Measurements from ENCODE around the gene TAS2R3. TPM values are rescaled to one million over a fixed set of nuclear protein-coding genes. Genes with fewer than 3 reads are reported as not detected.

The TAS2R3 gene, protein sequence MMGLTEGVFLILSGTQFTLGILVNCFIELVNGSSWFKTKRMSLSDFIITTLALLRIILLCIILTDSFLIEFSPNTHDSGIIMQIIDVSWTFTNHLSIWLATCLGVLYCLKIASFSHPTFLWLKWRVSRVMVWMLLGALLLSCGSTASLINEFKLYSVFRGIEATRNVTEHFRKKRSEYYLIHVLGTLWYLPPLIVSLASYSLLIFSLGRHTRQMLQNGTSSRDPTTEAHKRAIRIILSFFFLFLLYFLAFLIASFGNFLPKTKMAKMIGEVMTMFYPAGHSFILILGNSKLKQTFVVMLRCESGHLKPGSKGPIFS
- total RNA-seq: 1 to 10 TPM in 7 of 8 experiments, under 1 TPM in 1; 0.46 to 2.7 (median 1.8) TPM

DNA sequence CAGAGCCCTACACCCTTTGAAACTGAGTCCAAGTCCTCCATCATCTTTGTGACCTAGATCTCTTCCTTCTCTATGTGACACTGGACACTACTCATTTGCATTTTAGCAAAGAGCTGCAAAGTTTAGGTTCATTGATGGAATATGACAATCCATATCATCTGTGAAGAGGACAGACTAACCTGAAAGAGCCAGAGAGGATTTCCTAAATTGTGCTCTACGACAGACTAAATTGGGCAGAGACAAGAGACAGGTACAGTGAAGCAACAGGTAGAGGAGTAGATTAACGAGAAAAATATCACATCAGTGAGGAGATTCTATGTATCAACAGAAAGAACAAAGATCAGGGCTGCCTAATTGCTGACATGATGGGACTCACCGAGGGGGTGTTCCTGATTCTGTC, at the start of gene TAS2R3:
TSS of gene TAS2R3 (plus strand) at position 301 of the 400 bp plus-strand sequence. CDS start at position 363, 62 bp downstream.
- no peak within 1 kb of the TSS for H3K27ac ChIP-seq
- no peak within 1 kb of the TSS for H3K4me3 ChIP-seq
- in situ Hi-C loops (cut with MboI; ENCODE audit: low pct_unique_long_range_greater_than_20kb in 2 of 9, low sequenced_read_pairs in 9 of 9, unreplicated experiment in 9 of 9): no loop called here
- 69 to 100% (median 100%) methylated on average over 1 to 3 of the region's 3 CpGs; no CpG with 5 or more reads in 2 of the 10 experiments for WGBS, 10 experiments
- no peak for ATAC-seq (replicated peaks in 6 of 8)
- H3K4me1 ChIP-seq (replicated peaks in 1 of 2): no peaks in the 10 kb centered on the region

DNA sequence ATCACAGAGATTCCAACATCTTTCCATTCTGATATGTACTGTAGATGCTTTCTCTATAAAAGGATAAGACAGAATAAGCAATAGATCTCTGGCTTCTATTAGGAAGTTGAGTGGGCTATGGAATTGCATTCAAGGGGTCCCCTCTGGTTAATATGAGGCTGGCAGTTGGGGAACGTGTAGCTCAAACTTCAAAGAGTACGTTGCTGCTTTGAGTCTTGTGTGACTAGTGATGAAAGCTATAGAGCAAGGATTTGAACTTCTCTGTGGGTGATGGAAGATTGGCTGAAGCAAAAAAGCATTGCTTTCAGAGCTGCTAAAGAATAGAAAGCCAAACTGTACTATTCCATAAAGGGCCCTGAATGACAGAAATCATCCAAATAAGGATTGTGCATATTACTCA, 49.3 kb upstream of the TAS2R3 start:
- Histone ChIP-seq H3K27ac (no peak overlapping the region), H3K4me1 (replicated peaks in 1 of 2) (no peaks in the 10 kb centered on the region), H3K4me3 (no peak overlapping the region)
- in situ Hi-C loops (cut with MboI; ENCODE audit: low pct_unique_long_range_greater_than_20kb in 2 of 9, low sequenced_read_pairs in 9 of 9, unreplicated experiment in 9 of 9): no loop called here
- 0 to 100% (median 59%) methylated on average over 1 to 2 of the region's 2 CpGs; no CpG with 5 or more reads in 4 of the 10 experiments for WGBS, 10 experiments
- no peak for ATAC-seq (replicated peaks in 6 of 8)

DNA sequence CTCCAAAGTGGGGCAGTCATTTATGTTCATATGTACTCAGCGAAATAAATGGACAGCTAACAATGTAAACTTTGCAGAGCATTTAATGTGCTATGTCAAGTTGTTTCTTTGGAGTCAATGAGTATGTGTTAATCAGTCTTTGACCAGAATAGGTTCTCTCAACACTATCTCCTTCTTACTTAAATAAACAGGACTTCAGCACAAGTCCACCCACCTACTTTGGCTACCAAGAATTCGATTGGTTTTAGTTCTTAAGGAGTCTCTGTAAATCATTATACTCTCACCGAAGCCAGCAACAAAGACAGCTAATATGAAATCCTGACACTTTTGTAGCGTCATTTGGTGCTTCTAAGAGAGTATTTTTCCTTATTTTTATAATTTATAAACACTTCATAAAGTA, 48.9 kb upstream of the TAS2R3 start:
- ATAC-seq (replicated peaks in 6 of 8): no peak
- in situ Hi-C loops (cut with MboI; ENCODE audit: low pct_unique_long_range_greater_than_20kb in 2 of 9, low sequenced_read_pairs in 9 of 9, unreplicated experiment in 9 of 9): no loop called here
- no peak overlapping the region for H3K4me3 ChIP-seq
- H3K4me1 ChIP-seq (replicated peaks in 1 of 2): no peaks in the 10 kb centered on the region
- no peak overlapping the region for H3K27ac ChIP-seq
- 16 to 65% (median 50%) methylated on average over 1 to 4 of the region's 4 CpGs; no CpG with 5 or more reads in 2 of the 10 experiments for whole genome bisulfite sequencing, 10 experiments

DNA sequence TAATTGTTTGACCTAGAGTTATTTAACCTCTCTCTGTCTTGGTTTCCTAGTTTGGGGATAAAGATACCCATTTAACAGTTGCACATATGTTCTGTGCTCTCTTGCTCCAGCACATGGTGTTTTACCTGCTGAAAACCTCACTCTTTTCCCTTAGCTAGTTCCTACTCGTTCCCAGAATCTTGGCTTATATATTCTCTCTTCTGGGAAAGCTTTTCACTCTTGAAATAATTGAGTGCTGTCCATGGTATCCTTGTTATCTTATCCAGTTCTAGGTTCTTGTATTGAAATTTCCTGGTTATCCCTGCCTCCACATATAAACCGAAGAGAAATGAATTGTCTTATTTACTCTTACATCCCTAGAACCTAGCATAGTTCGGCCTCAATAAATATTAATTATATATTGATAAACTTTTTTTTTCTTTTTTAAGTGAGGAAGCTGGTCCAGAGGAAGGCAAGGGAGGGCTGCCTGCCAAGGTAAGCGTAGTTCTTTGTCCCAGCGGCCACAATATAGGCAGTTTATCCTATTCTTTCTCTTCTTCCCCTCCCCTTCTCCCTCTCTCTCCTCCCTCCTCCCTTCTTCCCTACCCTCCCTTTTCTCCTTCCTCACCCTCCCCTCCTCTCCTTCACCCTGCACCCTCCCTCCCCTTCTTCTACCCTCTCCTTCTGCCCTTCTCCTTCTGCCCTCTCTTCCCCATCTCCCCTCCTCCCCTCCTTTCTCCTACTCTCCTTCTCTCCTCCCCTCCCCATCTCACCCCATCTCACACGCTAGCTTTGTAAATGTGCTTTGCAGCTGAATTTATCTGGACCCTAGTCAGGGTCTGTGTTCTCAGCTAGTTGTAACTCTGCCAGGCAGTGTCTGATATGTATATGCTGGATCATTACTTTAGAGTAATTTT, 47.9 kb upstream of the TAS2R3 start:
- in situ Hi-C loops (cut with MboI; ENCODE audit: low pct_unique_long_range_greater_than_20kb in 2 of 9, low sequenced_read_pairs in 9 of 9, unreplicated experiment in 9 of 9): no loop called here
- 0 to 83% (median 60%) methylated on average over 1 to 5 of the region's 6 CpGs for WGBS, 10 experiments
- no peak for ATAC-seq (replicated peaks in 6 of 8)
- Histone ChIP-seq H3K4me3 (no peak overlapping the region), H3K4me1 (replicated peaks in 1 of 2) (no peaks in the 10 kb centered on the region), H3K27ac (no peak overlapping the region)

DNA sequence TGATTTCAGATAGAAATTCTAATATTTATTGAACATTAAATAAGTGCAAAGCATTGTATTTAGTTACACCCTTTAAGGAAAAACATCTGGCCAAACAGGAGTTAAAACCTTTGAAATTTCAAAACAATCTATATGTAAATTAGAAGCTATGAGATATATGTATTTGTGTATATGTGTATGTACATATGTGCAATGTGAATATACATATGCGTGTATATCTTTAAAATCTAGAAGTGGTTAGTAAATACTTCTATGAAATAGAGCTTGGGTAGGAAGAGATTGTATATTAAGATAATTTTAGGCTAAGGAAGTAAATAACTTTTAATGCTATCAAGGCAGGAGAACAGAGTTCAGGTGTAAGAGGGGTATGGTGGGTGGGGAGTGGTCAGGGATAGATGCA, 46.4 kb upstream of the TAS2R3 start:
- in situ Hi-C loops (cut with MboI; ENCODE audit: low pct_unique_long_range_greater_than_20kb in 2 of 9, low sequenced_read_pairs in 9 of 9, unreplicated experiment in 9 of 9): no loop called here
- no peak overlapping the region for H3K4me3 ChIP-seq
- no peak overlapping the region for H3K27ac ChIP-seq
- no peaks in the 10 kb centered on the region for H3K4me1 ChIP-seq (replicated peaks in 1 of 2)
- ATAC-seq (replicated peaks in 6 of 8): peak in 1 of 8 experiments; percentile 97
- WGBS, 10 experiments: 0 to 100% (median 91%) methylated on average over 1 of the region's 1 CpG; no CpG with 5 or more reads in 1 of the 10 experiments

DNA sequence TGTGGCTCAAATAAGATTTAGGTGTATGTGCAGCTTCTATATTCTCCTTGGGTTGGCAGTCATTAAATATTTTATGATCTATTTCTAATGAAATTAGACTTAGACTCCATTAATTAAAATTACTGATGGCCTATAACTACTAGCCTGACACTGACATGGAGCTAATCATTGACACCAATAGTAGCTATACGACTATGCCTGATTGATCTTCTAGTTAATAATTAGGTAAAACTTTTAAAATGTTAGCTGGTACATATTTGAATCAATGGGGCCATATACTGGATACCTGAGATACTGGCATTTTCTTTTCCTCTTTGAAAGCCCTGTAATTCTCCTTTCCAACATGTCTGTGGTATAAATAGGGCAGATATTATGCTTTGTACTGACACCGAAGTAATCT, 41.4 kb upstream of the TAS2R3 start:
- 10 to 83% (median 60%) methylated on average over 1 to 2 of the region's 2 CpGs; no CpG with 5 or more reads in 4 of the 10 experiments for WGBS, 10 experiments
- Histone ChIP-seq H3K4me3 (no peak overlapping the region), H3K4me1 (replicated peaks in 1 of 2) (no peaks in the 10 kb centered on the region), H3K27ac (no peak overlapping the region)
- in situ Hi-C loops (cut with MboI; ENCODE audit: low pct_unique_long_range_greater_than_20kb in 2 of 9, low sequenced_read_pairs in 9 of 9, unreplicated experiment in 9 of 9): no loop called here
- no peak for ATAC-seq (replicated peaks in 6 of 8)

DNA sequence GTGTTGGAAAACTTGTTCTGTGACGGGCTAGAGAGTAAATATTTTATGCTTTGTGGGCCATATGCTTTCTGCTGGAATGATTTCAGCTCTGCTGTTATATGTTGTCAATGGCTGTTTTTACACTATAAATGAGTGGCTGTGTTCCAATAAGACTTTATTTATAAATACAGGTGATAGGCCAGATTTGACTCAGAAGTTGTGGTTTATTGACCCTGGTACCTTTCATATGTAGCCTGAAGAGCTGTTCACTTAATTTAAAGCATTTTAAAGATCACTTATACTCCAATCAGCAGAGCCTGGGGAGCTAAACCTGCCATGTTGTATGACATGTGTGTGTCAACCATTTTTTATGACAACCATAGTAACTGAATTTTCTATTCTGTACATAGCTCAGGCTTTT, 34.9 kb upstream of the TAS2R3 start:
- ATAC-seq (replicated peaks in 6 of 8): no peak
- H3K4me1 ChIP-seq (replicated peaks in 1 of 2): no peaks in the 10 kb centered on the region
- no peak overlapping the region for H3K4me3 ChIP-seq
- in situ Hi-C loops (cut with MboI; ENCODE audit: low pct_unique_long_range_greater_than_20kb in 2 of 9, low sequenced_read_pairs in 9 of 9, unreplicated experiment in 9 of 9): no loop called here
- 70 to 90% methylated on average over 1 of the region's 1 CpG; no CpG with 5 or more reads in 8 of the 10 experiments for WGBS, 10 experiments
- no peak overlapping the region for H3K27ac ChIP-seq

DNA sequence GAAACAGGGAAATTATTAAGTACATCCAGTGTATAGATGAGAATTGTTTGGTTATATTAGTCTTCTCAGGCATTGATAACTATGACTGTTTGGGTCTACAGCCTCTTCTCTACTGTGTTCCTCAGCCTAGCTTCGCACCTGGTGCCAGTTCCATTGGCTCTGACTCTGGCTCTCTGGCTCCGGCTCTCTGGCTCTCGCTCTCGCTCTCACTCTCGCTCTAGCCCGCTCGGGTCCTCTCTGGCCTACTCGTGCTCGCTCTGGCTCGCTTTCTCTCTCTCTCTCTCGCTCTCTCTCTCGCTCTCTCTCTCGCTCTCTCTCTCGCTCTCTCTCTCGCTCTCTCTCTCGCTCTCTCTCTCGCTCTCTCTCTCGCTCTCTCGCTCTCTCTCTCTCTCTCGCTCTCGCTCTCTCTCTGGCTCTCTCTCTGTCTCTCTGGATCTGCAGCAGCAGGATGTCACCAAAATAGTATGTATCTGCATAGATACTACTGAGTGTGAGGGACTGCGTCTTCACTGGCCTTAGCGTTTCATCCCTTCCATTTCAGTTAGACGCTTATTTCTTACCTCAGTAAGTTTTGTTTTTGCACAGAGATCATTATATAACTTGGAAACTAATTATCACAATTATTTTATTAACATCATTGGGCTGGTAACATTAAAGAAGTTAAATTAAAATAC, 32.3 kb upstream of the TAS2R3 start:
- in situ Hi-C loops (cut with MboI; ENCODE audit: low pct_unique_long_range_greater_than_20kb in 2 of 9, low sequenced_read_pairs in 9 of 9, unreplicated experiment in 9 of 9): no loop called here
- 52 to 92% (median 81%) methylated on average over 2 to 18 of the region's 24 CpGs; no CpG with 5 or more reads in 1 of the 10 experiments for WGBS, 10 experiments
- H3K4me3 ChIP-seq: no peak overlapping the region
- no peaks in the 10 kb centered on the region for H3K4me1 ChIP-seq (replicated peaks in 1 of 2)
- H3K27ac ChIP-seq: no peak overlapping the region
- peak in 1 of 8 experiments; percentile 60 for ATAC-seq (replicated peaks in 6 of 8)

DNA sequence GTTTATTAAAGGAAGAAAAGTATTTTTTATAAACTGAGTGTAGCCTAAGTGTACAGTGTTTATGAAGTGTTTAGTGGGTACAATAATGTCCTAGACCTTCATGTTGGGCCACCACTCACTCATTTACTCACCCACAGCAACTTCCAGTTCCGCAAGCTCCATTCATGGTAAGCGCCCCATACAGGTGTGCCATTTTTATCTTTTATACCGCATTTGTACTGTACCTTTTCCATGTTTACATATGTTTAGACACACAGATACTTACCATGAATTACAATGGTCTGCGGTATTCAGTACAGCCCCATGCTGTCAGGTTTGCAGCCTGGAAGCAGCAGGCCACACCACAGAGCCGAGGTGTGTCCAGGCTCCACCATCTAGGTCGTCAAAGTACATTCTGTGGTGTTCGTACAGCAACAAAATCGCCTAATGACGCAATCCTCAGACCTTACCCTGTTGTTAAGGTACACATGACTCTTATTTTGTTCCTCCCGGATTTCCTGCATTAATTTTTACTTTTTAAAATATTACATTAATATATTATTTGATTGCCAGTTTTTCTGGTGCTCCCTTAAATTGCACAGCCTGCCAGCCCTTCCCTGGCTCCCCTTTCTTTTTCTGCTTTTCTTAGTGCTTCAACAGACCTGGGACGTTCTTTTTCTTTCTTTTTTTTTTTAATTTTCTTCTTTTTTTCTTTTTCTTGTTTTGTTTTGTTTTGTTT, 26.6 kb upstream of the TAS2R3 start:
- H3K4me3 ChIP-seq: peak overlapping the region; percentile 55 to 65 (median 61)
- H3K27ac ChIP-seq: no peak overlapping the region
- in situ Hi-C loops (cut with MboI; ENCODE audit: low pct_unique_long_range_greater_than_20kb in 2 of 9, low sequenced_read_pairs in 9 of 9, unreplicated experiment in 9 of 9): no loop called here
- no peak for ATAC-seq (replicated peaks in 6 of 8)
- WGBS, 10 experiments: 35 to 95% (median 79%) methylated on average over 2 to 10 of the region's 11 CpGs
- H3K4me1 ChIP-seq (replicated peaks in 1 of 2): peaks cover 6 to 11% of the 10 kb centered on the region in 2 donors

DNA sequence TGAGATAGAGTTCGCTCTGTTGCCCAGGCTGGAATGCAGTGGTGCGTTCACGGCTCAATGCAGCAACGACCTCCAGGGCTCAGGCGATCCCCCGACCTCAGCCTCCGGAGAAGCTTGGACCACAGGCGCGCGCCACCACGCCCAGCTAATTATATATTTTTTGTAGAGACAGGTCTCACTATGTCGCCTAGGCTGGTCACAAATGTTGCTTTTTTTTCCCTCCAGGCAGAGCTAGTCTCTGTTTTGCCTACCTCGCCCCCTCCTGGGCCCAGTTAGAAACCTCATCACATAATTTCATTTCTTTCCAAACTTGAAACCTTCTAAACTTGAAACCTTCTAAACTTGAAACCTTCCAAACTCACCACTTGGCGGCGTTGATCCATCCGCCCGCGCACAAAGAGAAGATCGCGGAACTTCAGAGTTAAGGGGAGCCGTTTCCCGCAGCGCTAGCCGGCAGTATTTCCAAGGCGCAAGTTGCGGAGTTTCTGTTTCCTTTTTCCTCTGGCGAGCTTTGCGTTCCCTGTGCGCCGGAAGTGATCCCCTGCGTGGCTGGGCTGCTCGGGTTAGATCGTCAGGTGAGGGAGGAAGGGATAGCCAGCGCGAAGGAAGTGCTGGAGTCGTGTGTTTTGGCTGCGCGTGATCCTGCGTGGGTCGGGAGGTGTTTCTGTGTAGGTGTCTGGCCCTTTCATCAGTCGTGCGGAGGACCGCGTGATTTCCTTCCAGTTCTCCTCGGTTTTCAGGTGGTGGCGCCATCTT, 25.9 kb upstream of the TAS2R3 start, which contains the start of gene SSBP1:
TSS of gene SSBP1 (plus strand) at position 523 of the 756 bp plus-strand sequence. CDS start 809 bp downstream, outside the sequence.
- Histone ChIP-seq H3K27ac (peak within 1 kb of the TSS; percentile 83 to 90), H3K4me1 (replicated peaks in 1 of 2) (peaks cover 6 to 11% of the 10 kb centered on the region in 2 donors), H3K4me3 (peak within 1 kb of the TSS; percentile 55 to 65 (median 61))
- 0 to 58% (median 4%) methylated on average over 4 to 35 of the region's 46 CpGs; no CpG with 5 or more reads in 1 of the 10 experiments for WGBS, 10 experiments
- ATAC-seq (replicated peaks in 6 of 8): peak; percentile 90 to 97 (median 94)
- in situ Hi-C loops (cut with MboI; ENCODE audit: low pct_unique_long_range_greater_than_20kb in 2 of 9, low sequenced_read_pairs in 9 of 9, unreplicated experiment in 9 of 9): no loop called here

DNA sequence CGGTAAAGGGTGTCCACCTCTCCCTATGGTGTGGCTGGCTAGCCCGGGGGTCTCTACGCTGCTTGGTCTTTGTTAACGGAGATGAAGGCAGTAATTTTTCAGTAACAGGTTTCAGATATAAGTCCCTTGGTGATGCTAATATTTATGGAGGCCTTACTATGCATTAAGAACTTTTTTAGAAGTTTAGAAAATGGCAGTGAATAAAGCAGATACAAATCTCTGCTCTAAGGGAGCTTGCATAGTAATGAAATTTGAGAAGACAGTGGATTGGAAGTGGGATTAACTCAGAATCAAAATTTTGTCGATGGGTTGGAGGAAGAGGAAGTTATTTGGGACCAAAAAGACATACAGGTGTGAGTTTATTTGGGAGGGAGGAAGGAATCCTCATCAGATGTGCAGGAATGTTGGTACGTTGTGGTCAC, 25.3 kb upstream of the TAS2R3 start:
- peaks cover 6 to 11% of the 10 kb centered on the region in 2 donors for H3K4me1 ChIP-seq (replicated peaks in 1 of 2)
- ATAC-seq (replicated peaks in 6 of 8): peak in 1 of 8 experiments; percentile 77
- H3K4me3 ChIP-seq: peak overlapping the region; percentile 55 to 65 (median 61)
- H3K27ac ChIP-seq: peak overlapping the region; percentile 83 to 90
- WGBS, 10 experiments: 0 to 2% (median 0%) methylated on average over 2 to 6 of the region's 6 CpGs; no CpG with 5 or more reads in 2 of the 10 experiments
- in situ Hi-C loops (cut with MboI; ENCODE audit: low pct_unique_long_range_greater_than_20kb in 2 of 9, low sequenced_read_pairs in 9 of 9, unreplicated experiment in 9 of 9): no loop called here
